Tibial nerve (tissue), 4 donors: ENCODE measurements around the gene LAGE3.

Source experiments
- CTCF ChIP-seq, 5 experiments: fragments of 200-600 bp in 3 of 5; fragments of 450-650 bp in 2 of 5; sonication (generic) in 3 of 5; IDR thresholded peaks; one replicate each; pipeline ENCODE4 v1.5.1; 2016 to 2019; ENCODE audit warnings: antibody characterized with exemption in 5 of 5, mild to moderate bottlenecking in 3 of 5, moderate library complexity in 2 of 5
- EP300 ChIP-seq, 2 donors: sonication (generic); formaldehyde crosslinking; IDR thresholded peaks; one replicate each; pipeline ENCODE4 v1.6.1; 2017; ENCODE audit warnings: antibody characterized with exemption in 2 of 2, mild to moderate bottlenecking in 1 of 2

GRCh38 chrX:154482786-154483185 lies 3.7 kb upstream of the LAGE3 start:
- TF ChIP-seq EP300 (IDR thresholded peaks at IDR 0.05) (no peak), CTCF (IDR thresholded peaks at IDR 0.05) (no peak)
